Measurements from ENCODE around the gene AGPAT3. TPM values are rescaled to one million over a fixed set of nuclear protein-coding genes. Genes with fewer than 3 reads are reported as not detected.
A peak's percentile ranks its signal among the peaks of the same experiment; 100 is the strongest.

The AGPAT3 gene
- total RNA-seq, 1 donor from 2014 or later: 39.1 TPM

- H3K4me3 ChIP-seq (ENCODE audit: low read depth, low read length): peak overlapping the region; percentile 54
Measured at GRCh38 chr21:43917515-43918384, 52.7 kb downstream of the AGPAT3 start.

DNA sequence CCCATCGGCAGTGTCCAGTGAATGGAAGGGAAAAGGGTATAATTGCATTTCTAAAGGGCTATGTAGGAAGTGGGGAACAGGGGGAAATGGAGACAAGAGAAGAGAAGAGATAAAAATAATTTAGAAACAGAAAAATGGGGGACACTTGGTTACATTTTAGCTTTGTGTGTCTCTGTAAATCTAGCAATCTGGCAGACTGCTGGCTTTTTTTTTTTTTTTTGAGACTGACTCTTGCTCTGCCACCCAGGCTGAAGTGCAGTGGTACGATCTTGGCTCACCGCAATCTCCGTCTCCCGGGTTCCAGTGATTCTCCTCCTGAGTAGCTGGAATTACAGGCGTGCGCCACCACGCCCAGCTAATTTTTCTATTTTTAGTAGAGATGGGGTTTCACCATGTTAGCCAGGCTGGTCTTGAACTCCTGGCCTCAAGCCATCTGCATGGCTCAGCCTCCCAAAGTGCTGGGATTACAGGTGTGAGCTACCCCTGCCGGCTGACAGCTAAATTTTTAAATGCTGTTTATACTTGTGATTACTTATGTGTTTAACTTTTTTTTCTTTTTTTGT, 53.4 kb downstream of the AGPAT3 start:
- no peak for DNase-seq (ENCODE audit: low read depth)
- H3K4me3 ChIP-seq (ENCODE audit: low read depth, low read length): no peak overlapping the region
- TF ChIP-seq CTCF (conservative IDR thresholded peaks at IDR 0.05; ENCODE audit: low read depth, low read length): no peak

More at GRCh38 chr21:43917515-43918384, 52.7 kb downstream of the AGPAT3 start:
- TF ChIP-seq CTCF (conservative IDR thresholded peaks at IDR 0.05; ENCODE audit: low read depth, low read length): peak; percentile 29
- no peak for DNase-seq (ENCODE audit: low read depth)

GRCh38 chr21:43919283-43919682, 54.3 kb downstream of the AGPAT3 start:
- no peak for DNase-seq (ENCODE audit: low read depth)
- H3K4me3 ChIP-seq (ENCODE audit: low read depth, low read length): no peak overlapping the region
- TF ChIP-seq CTCF (conservative IDR thresholded peaks at IDR 0.05; ENCODE audit: low read depth, low read length): no peak

GRCh38 chr21:43919871-43920801, 55.1 kb downstream of the AGPAT3 start:
- no peak for DNase-seq (ENCODE audit: low read depth)
- TF ChIP-seq CTCF (conservative IDR thresholded peaks at IDR 0.05; ENCODE audit: low read depth, low read length): no peak
- no peak overlapping the region for H3K4me3 ChIP-seq (ENCODE audit: low read depth, low read length)

DNA sequence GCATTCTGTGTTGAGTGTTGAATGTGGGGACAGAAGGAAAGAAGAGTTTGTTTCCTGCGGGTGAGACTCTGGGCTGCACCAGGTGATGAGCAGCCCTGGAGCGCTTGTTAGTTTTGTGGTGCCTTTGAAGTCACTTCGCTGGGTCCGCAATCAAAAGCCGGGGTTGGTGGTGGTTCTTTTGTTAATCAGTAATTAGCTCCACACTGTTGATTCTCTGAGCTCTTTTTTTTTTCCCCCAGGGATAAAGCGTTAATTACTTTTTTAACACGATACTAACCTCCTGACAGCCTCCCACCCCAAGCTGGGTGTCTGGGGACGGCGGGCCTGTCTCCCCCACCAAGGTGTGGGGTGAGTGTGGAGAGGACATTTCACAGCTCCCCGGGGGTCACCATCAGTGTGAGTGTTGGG, 56.6 kb downstream of the AGPAT3 start:
- peak overlapping the region; percentile 22 for H3K4me3 ChIP-seq (ENCODE audit: low read depth, low read length)
- no peak for DNase-seq (ENCODE audit: low read depth)
- no peak for TF ChIP-seq CTCF (conservative IDR thresholded peaks at IDR 0.05; ENCODE audit: low read depth, low read length)

GRCh38 chr21:43921979-43922945, 57.2 kb downstream of the AGPAT3 start:
- no peak for TF ChIP-seq CTCF (conservative IDR thresholded peaks at IDR 0.05; ENCODE audit: low read depth, low read length)
- DNase-seq (ENCODE audit: low read depth): no peak
- peak overlapping the region; percentile 22 for H3K4me3 ChIP-seq (ENCODE audit: low read depth, low read length)
